H9 (cell line): ENCODE measurements around the gene TNRC18. TPM values are rescaled to one million over a fixed set of nuclear protein-coding genes. Genes with fewer than 3 reads are reported as not detected.

Experiments
- DNase-seq: peaks from one replicate; pipeline ENCODE4 v3.0.0-alpha.2; 2017
- H2AFZ ChIP-seq: one replicate; pipeline ENCODE4 v1.6.1; 2013; ENCODE audit warnings: mild to moderate bottlenecking, low read length, control low read depth, moderate library complexity
- H2AK5ac ChIP-seq: 2 replicates; pipeline ENCODE4 v1.6.1; 2013; ENCODE audit warnings: low read length, control low read depth, mixed read lengths; ENCODE audit not compliant: insufficient read length
- H2BK120ac ChIP-seq: one replicate; pipeline ENCODE4 v1.6.1; 2013; ENCODE audit warnings: low read depth, mild to moderate bottlenecking, low read length, control low read depth, inconsistent platforms; ENCODE audit not compliant: poor library complexity, severe bottlenecking
- H2BK12ac ChIP-seq: 2 replicates; pipeline ENCODE4 v1.6.1; 2013; ENCODE audit warnings: low read length, control low read depth, mixed read lengths, low read depth; ENCODE audit not compliant: insufficient read length
- H2BK15ac ChIP-seq: 2 replicates; pipeline ENCODE4 v1.6.1; 2013; ENCODE audit warnings: low read depth, low read length, control low read depth
- H2BK20ac ChIP-seq: one replicate; pipeline ENCODE4 v1.6.1; 2013; ENCODE audit warnings: low read depth, mild to moderate bottlenecking, low read length, control low read depth, inconsistent platforms; ENCODE audit not compliant: poor library complexity, severe bottlenecking
- H2BK5ac ChIP-seq: 2 replicates; pipeline ENCODE4 v1.6.1; 2013; ENCODE audit warnings: low read length, control low read depth, mixed read lengths; ENCODE audit not compliant: insufficient read length
- H3K14ac ChIP-seq: 2 replicates; pipeline ENCODE4 v1.6.1; 2013; ENCODE audit warnings: low read length, control low read depth; ENCODE audit not compliant: insufficient read depth
- H3K18ac ChIP-seq: 2 replicates; pipeline ENCODE4 v1.6.1; 2013; ENCODE audit warnings: low read depth, mild to moderate bottlenecking, mixed read lengths, low read length, control low read depth; ENCODE audit not compliant: insufficient read length
- H3K23ac ChIP-seq: 2 replicates; pipeline ENCODE4 v1.6.1; 2013; ENCODE audit warnings: low read length, control low read depth, mixed read lengths, low read depth; ENCODE audit not compliant: insufficient read length
- H3K23me2 ChIP-seq: 2 replicates; pipeline ENCODE4 v1.6.1; 2013; ENCODE audit warnings: low read depth, mild to moderate bottlenecking, mixed read lengths, low read length, control low read depth; ENCODE audit not compliant: insufficient read length, poor library complexity, severe bottlenecking
- H3K27ac ChIP-seq: 2 replicates; pipeline ENCODE4 v1.5.1; 2013; ENCODE audit warnings: low read length, control low read depth, mixed read lengths, low read depth; ENCODE audit not compliant: insufficient read length
- H3K27me3 ChIP-seq: 2 replicates; pipeline ENCODE4 v1.6.1; 2013; ENCODE audit warnings: low read length, control low read depth, inconsistent platforms; ENCODE audit not compliant: insufficient read depth
- H3K4ac ChIP-seq: 2 replicates; pipeline ENCODE4 v1.6.1; 2013; ENCODE audit warnings: low read depth, mild to moderate bottlenecking, control low read depth, inconsistent platforms, low read length, moderate library complexity
- H3K4me1 ChIP-seq: 2 replicates; pipeline ENCODE4 v1.6.1; 2013; ENCODE audit warnings: low read length, control low read depth, inconsistent platforms; ENCODE audit not compliant: insufficient read depth
- H3K4me2 ChIP-seq: 2 replicates; pipeline ENCODE4 v1.6.1; 2013; ENCODE audit warnings: low read length, control low read depth, mixed read lengths; ENCODE audit not compliant: insufficient read length, insufficient read depth
- H3K56ac ChIP-seq: 2 replicates; pipeline ENCODE4 v1.6.1; 2013; ENCODE audit warnings: low read depth, mild to moderate bottlenecking, mixed read lengths, low read length, control low read depth; ENCODE audit not compliant: insufficient read length
- H3K79me1 ChIP-seq: 2 replicates; pipeline ENCODE4 v1.6.1; 2013; ENCODE audit warnings: low read depth, mild to moderate bottlenecking, moderate library complexity, low read length, control low read depth, inconsistent platforms; ENCODE audit not compliant: insufficient read depth, poor library complexity, severe bottlenecking
- H3K79me2 ChIP-seq: 2 replicates; pipeline ENCODE4 v1.6.1; 2013; ENCODE audit warnings: low read length, control low read depth, inconsistent platforms; ENCODE audit not compliant: insufficient read depth
- H3K9ac ChIP-seq: 2 replicates; pipeline ENCODE4 v1.6.1; 2013; ENCODE audit warnings: low read length, control low read depth, mixed read lengths; ENCODE audit not compliant: insufficient read length; ENCODE audit errors: extremely low read depth
- H3K9me3 ChIP-seq: one replicate; pipeline ENCODE4 v1.6.1; 2013; ENCODE audit warnings: low read depth, low read length, inconsistent platforms; ENCODE audit not compliant: control insufficient read depth
- H3T11ph ChIP-seq: one replicate; pipeline ENCODE4 v1.6.1; 2013; ENCODE audit warnings: mild to moderate bottlenecking, low read length, control low read depth, inconsistent platforms
- H4K20me1 ChIP-seq: one replicate; pipeline ENCODE4 v1.6.1; 2013; ENCODE audit not compliant: control insufficient read depth, insufficient read length, insufficient read depth
- H4K5ac ChIP-seq: 2 replicates; pipeline ENCODE4 v1.6.1; 2013; ENCODE audit warnings: low read depth, mild to moderate bottlenecking, mixed read lengths, low read length, control low read depth; ENCODE audit not compliant: insufficient read length
- H4K8ac ChIP-seq: replicated peaks from 2 replicates; pipeline ENCODE4 v1.6.1; 2013; ENCODE audit warnings: low read length, control low read depth, mixed read lengths, low read depth; ENCODE audit not compliant: insufficient read length
- H4K91ac ChIP-seq: 2 replicates; pipeline ENCODE4 v1.6.1; 2013; ENCODE audit warnings: low read depth, mild to moderate bottlenecking, moderate library complexity, mixed read lengths, low read length, control low read depth; ENCODE audit not compliant: insufficient read length
- H3K27ac Mint-ChIP-seq, 3 experiments: 2 replicates in 2 of 3; 3 replicates in 1 of 3; pipeline ENCODE4 v1.8.0; 2020 to 2021; ENCODE audit warnings: mixed read lengths in 3 of 3, mild to moderate bottlenecking in 1 of 3, moderate library complexity in 1 of 3
- H3K27me3 Mint-ChIP-seq: 2 replicates; pipeline ENCODE4 v1.8.0; 2021; ENCODE audit warnings: low read depth, mild to moderate bottlenecking, moderate library complexity, mixed read lengths
- H3K36me3 Mint-ChIP-seq, 3 experiments: 2 replicates in 2 of 3; 3 replicates in 1 of 3; pipeline ENCODE4 v1.8.0; 2020 to 2021; ENCODE audit warnings: low read depth in 3 of 3, mixed read lengths in 3 of 3; ENCODE audit not compliant: insufficient read depth in 1 of 3
- H3K4me1 Mint-ChIP-seq, 2 experiments: 2 replicates each; pipeline ENCODE4 v1.8.0; 2020; ENCODE audit warnings: mixed read lengths in 2 of 2
- H3K4me3 Mint-ChIP-seq, 2 experiments: 2 replicates in 1 of 2; 3 replicates in 1 of 2; pipeline ENCODE4 v1.8.0; 2020 to 2021; ENCODE audit warnings: mild to moderate bottlenecking in 2 of 2, mixed read lengths in 2 of 2, moderate library complexity in 1 of 2
- H3K9me3 Mint-ChIP-seq, 2 experiments: 2 replicates in 1 of 2; 3 replicates in 1 of 2; pipeline ENCODE4 v1.8.0; 2020; ENCODE audit warnings: mild to moderate bottlenecking in 2 of 2, mixed read lengths in 2 of 2, moderate library complexity in 1 of 2
- CTCF ChIP-seq: fragments of 200-600 bp; sonication (generic); conservative IDR thresholded peaks from 3 replicates; pipeline ENCODE4 v1.8.0; 2021; ENCODE audit warnings: antibody characterized with exemption, mild to moderate bottlenecking
- WGBS: extraction: QIAGEN DNeasy Blood & Tissue Kit; methylation state at CpG from one replicate; pipeline ENCODE4 v1.1.7; 2013; ENCODE audit warnings: missing lambda C conversion rate, low lambda C conversion rate, mixed read lengths; ENCODE audit not compliant: insufficient read length; ENCODE audit errors: extremely low coverage; 5-methylcytosine and 5-hydroxymethylcytosine counted together
- total RNA-seq: library from RNA; stranded (reverse); gene quantifications from 2 replicates; pipeline ENCODE4 v1.2.1, GENCODE V29; 2021

Gene TNRC18
- total RNA-seq, 1 experiment from 2014 or later, result 21.2 TPM

DNA sequence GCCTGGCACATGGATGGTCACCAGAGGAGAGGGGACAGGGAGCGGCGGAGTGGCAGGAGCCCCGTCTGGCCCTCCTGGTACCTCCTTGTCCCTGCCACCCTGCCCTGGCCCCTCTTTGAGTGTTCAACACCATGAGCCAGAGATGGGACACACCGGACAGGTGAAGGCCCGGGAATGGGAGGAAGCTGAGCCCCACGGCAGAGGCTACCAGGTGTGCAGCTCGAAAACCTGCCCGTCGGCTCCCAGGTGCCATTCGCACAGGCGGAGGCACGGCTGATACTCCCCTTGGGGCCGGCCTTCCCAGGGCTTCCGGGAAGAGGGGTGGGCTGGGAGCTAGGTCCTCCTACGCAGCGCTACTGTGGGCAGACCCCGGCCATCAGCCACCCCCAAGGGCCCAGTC is 44.1 kb downstream of the TNRC18 start:
- Histone ChIP-seq H3K14ac (no peak overlapping the region), H3K27ac (no peak overlapping the region), H4K20me1 (no peaks in the 10 kb centered on the region), H2BK5ac (no peak overlapping the region), H4K8ac (no peak overlapping the region), H2BK20ac (no peak overlapping the region), H3K4me1 (peaks cover 3% of the 10 kb centered on the region; the same call in 1 of the 2 replicates), H3K4me2 (no peak overlapping the region), H3K56ac (no peak overlapping the region), H2AFZ (no peak overlapping the region), H4K91ac (no peak overlapping the region), H3T11ph (no peak overlapping the region), H3K27me3 (no peaks in the 10 kb centered on the region), H3K23ac (no peak overlapping the region), H3K79me2 (no peaks in the 10 kb centered on the region), H3K9ac (no peak overlapping the region), H3K9me3 (no peaks in the 10 kb centered on the region), H2BK120ac (no peak overlapping the region), H3K23me2 (no peaks in the 10 kb centered on the region), H2BK12ac (no peak overlapping the region), H2AK5ac (no peak overlapping the region), H4K5ac (no peak overlapping the region), H3K18ac (no peak overlapping the region), H3K79me1 (no peaks in the 10 kb centered on the region), H2BK15ac (no peak overlapping the region), H3K4ac (no peak overlapping the region)
- no peak for DNase-seq
- Mint-ChIP-seq H3K27me3 (no peaks in the 10 kb centered on the region; the same call in 1 of the 2 replicates), H3K4me3 (no peak overlapping the region), H3K36me3 (no peaks in the 10 kb centered on the region), H3K9me3 (no peaks in the 10 kb centered on the region), H3K4me1 (peaks cover 2 to 19% of the 10 kb centered on the region in 2 experiments), H3K27ac (no peak overlapping the region)
- TF ChIP-seq CTCF, result no peak
- WGBS, result no CpG with 5 or more reads among the region's 17 CpGs
